HG02943 (cell line): ENCODE measurements around the gene E2F6.

ENCODE experiments used
- ATAC-seq: cut with Tn5 transposase; IDR thresholded peaks from one replicate; pipeline ENCODE4 v1.9.1; 2021; ENCODE audit warnings: mild to moderate bottlenecking, low read depth, moderate library complexity; ENCODE audit not compliant: unreplicated experiment

Gene E2F6

DNA sequence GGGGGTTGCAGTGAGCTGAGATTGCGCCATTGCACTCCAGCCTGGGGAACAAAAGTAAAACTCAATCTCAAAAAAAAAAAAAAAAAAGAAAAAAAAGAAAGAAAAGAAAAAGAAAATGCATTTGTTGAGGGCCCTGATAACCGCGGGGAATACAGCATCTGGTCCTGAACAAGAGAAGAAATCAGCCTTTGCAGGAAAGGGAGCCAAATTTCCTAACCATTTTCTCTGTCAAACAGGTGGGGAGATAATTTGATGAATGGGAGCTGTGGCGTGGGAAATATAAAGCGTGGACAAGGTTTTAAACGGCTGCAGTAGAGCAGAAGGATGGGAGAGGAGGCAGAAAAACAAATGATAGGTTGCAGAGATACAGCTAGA, 864 bp downstream of the E2F6 start:
- ATAC-seq: no peak

DNA sequence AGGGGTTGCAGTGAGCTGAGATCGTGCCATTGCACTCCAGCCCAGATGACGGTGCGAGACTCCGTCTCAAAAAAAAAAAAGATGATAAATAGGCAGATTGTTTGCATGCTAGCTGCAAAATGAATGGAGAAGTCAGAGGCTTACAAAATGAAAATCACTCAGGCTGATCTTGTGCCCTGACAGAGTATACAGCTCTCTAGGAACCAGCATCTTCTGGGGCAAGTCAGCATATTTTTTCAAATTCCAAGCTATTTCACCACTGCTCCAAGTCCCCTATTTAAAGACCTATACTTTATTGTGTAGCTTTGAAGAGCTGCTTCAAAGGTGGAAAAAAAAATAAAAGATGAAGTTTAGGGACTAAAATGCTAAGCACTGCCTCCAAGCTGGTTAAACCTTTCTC, 6.1 kb downstream of the E2F6 start:
- no peak for ATAC-seq

DNA sequence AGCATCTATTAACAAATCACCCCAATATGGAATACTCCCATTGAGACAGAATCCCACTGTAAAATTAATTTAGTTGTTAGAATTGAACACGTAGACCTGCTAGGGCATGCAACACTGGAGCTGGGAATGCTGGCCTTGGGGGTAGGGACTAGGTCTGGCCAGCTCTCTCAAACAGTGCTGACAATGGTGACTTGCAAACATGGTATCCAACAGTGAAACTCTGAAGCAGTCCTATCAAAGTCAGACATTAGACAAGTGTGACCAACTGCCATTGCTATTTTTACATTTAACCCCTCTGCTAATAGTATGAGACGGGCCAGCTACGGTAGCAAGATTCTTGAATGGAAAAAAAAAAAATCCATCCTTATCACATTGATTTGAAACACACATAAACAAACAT, 7.2 kb downstream of the E2F6 start:
- no peak for ATAC-seq

DNA sequence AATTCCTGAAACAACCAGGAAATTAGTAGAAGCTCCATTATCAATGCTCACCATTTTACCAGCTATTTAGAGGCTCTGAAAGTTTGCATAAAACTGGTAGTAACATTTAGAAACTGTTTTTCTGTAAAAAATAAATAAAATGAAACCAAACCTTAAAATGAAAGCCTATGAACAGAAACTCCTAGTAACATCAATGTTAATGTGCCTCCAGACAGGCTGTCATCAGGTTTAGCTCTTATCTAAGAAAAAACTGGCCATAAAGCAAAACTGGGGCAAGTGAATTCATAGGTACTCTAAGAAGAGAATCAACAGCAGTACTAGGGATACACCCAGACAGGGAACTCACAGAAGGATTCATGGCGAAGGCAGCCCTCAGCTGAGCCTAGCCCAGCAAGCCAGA, 8.0 kb downstream of the E2F6 start:
- ATAC-seq: no peak

DNA sequence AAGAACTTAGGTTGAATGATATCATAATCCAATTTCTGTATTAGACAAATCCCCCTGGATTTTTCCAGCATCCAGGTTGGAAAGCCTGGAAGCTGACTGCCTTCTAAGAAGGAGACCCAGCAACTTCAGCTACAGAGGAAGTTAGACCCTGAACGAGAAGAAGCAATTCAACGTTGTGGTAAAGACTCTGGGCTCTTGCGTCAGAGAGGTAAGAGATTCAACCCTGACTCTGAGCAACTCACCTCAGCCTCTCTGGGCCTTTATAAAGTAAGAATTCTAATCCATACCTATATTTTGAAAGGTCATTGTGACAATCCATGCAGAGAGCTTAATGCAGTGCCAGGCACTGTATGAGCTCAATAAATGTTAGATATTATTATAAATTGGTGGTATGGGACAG, 9.7 kb downstream of the E2F6 start:
- no peak for ATAC-seq

DNA sequence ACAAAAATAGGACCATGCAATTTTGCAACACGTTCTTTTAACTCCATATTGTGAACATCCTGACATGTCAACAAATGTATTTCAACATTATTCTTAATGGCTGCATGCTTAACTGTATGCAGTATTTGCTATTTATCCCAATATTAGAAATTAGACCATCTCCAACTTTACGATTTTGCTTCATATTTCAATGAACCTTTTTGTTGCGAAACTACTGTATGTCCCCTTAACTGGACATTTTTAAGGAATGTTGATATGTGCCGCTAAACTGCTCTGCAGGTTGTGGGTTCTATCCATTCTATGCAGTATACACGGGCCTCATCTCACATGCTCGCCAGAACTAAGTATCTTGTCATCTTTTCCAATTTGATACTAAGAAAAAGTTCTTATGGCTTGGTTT, 11.1 kb downstream of the E2F6 start:
- no peak for ATAC-seq

DNA sequence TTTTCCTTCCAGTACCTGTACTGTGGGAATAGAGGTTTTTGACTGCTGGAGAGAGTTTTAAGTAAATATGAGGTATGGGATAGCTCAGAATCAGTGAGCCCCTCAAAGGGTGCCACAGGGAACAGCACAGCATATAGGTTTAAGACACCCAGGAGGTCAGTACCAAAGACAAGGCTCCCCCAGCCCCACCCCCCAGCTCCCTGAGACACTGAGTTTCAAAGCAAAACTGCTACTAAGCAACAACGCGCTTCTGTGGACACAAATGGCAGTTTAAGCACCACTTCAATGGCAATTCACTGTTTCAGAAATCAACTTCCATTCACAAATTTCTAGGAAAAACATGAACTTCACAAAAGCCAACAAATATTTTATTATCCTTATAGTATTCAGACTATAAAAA, 15.2 kb downstream of the E2F6 start:
- ATAC-seq: no peak

DNA sequence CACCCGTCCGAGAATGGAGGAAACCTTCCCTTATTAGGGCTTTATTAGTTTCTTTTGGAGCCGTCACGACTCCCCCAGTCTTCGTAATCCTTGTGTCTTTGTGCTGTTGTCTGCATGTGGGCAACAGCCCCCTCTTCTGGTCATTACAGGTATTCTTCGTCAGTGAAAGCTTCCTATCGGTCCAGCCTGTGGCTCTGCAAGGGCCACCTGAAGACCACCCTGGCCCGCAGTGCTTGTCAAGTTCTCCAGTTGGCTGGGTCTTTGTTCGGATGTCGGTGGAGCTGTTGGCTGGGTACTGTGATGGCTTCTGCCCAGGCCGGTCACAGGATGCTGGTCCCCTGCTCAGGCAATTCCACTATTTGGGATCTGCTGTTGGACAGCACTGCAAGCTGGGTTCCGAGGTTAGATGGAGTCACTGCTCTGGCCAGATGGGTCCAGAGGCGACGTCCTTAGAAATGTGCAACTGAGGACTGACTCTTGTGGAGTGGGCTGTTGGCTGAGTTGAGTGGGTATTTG, 19.2 kb downstream of the E2F6 start:
- ATAC-seq: no peak

DNA sequence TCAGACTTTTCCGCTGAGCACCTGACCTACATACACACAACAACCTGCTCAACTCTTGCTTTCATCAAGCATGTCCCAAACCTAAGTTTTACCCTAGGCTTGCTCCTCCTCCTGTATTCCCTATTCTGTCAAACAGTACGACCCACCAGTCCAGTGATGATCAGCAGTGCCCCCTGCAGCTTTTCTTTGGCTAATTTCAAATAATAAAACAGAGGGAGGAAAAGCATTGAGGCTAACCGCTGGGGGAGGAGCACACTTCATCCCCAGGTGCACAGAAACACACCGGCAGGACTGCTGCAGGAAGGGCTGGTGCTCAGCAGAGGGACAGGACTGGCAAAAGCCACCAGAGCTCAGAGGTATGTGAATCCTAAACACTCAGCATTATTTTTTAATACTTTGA, 21.2 kb downstream of the E2F6 start:
- ATAC-seq: no peak

DNA sequence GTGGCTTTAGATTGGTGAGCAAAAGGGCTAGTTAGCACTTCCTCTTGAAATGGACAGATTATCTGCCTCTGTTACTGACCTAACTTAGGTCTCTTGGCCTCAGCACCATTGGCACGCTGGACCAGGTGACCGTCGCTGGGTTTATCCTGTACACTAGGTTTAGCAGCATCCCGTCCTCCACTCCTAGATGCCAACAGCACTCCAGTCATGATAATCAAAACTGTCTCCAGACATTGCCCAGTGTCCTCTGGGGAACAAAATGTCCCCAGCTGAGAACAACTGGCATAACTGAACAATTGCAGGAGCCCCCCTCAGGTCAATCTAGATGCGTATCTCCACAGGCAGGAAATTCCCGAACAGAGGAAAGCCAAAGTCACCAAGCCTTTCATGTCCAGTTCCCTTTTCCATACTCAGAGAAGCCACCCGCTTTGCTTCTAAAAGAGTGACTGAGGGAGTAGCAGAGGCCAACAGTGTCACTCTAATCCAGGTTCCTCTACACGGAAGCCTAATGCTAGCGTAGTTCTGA, 27.3 kb downstream of the E2F6 start:
- no peak for ATAC-seq

DNA sequence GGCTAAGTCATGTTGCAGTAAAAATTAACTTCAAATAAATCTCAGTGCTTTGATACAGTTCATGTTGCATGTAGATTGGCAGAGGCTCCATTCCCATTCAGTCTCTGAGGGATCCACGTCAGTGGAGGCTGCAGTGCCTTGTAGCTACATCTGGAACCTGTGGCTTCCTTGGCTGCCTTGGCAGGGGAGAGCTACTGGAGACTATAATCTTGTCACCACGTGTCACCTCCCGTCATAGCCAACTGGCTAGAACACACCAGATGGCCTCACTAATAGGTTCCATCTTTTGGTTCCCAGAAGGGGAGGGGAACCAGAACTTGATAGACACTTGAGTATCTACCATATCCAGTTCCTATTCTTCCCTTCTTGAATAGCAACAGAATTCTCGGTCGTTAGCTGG, 28.4 kb downstream of the E2F6 start:
- no peak for ATAC-seq

DNA sequence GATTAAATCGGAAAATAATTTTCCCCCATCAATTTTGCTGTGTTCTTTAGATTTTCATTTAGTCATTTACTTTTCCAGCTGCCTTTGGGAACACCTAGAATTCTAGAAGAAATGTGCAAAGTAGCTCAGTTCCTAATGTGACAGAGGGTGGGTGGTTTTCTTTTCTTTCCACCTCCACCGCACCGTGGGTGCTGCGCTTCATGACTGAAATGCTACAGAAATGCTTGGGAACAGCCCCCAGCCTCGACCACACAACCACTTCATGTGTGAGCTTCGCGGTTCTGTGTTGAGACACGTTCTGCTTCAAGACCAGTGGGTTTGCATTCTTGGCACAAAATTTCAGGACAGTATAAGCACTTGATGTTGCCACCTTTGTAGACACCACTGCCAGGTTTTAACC, 30.9 kb downstream of the E2F6 start:
- ATAC-seq: no peak

DNA sequence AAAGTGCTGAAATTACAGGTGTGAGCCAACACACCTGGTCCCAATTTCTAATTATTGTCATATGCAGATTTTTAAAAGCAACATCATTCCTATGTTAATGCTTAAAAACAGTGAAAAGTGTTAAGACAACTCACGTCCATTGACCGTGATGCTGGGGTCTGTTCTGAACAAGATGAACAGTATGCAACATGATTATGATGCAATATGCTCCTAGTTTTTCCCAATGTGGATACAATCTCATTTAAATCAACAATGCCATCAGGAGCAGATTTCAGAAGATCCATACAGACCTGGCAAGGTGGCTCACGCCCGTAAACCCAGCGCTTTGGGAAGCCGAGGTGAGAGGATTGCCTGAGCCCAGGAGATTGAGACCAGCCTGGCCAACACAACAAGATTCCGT, 31.5 kb downstream of the E2F6 start:
- ATAC-seq: no peak

DNA sequence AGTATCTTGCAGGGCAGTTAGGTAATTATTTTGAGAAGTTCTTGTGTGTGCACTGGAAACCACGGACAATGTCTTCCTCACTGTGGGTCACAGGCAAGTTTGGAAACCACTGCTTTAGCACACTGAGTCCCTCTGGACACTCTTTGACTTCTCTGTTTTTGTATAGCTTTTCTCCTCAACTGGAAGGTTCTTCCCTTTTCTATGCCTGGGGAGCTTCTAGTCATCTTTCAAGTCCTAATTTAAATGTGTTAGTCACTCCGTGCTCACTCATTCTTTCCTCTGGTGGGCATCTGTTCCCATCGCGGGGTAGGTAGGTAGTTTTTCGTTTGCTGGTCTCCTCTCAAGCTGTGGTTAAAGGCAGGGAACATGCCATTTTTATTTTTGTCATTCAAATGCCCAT, 32.1 kb downstream of the E2F6 start:
- no peak for ATAC-seq

DNA sequence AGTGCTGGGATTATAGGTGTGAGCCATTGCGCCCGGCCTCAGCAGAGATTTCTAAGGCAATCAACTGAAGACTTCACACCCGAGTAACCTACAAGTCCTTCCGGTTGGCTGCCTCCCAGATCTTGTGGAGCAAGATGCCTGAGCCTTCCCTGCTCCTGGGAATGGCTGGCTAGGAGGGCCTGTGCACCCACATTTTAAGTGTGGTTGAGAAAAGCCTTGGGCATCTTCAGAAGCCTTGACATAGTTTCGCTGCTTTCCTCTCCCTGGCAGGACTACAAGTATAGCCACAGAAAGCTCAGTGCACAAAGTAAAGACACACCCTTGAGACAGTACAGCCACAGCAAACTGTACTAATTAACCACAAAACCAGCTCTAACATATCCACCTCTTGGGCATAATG, 35.2 kb downstream of the E2F6 start:
- ATAC-seq: no peak

DNA sequence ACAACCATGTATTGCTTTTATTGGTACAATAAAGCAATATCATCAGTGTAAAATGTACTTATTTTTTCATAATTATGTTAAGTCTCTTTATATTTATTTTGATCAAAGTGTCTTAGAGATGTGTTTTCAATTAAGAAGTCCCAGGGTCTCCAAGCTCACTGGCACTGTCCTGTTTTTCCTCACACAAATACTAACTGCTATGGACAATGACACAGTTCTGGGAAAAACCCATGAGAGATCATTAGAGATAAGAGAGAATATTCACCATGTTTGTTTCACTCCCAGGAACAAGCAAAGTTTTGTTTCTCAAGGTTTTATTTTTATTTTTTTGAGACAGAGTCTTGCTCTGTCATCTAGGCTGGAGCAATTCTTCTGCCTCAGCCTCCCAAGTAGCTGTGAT, 38.7 kb downstream of the E2F6 start:
- no peak for ATAC-seq

DNA sequence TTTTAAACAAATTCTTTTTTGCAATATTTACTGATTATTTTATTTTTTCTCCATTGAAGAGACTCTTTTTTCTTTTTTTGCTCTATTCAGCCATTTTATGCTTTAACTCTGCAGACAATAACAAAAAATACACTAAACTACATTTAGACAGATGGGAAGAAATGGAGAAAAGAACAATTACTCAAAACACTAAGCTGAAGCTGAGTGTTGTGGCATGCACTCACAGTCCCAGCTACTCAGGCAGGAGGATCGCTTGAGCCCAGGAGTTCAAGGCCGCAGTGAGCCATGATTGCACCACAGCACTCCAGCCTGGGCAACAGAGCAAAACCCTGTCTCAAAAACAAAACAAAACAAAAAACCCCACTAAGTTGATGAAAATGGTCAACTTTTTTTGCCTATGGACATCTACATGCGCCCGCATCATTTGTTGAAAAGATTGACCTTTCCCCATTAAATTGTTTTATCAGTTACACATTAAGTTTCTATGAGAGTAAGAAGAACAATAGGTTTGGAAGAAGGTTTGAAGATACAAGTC, 43.0 kb downstream of the E2F6 start:
- no peak for ATAC-seq

DNA sequence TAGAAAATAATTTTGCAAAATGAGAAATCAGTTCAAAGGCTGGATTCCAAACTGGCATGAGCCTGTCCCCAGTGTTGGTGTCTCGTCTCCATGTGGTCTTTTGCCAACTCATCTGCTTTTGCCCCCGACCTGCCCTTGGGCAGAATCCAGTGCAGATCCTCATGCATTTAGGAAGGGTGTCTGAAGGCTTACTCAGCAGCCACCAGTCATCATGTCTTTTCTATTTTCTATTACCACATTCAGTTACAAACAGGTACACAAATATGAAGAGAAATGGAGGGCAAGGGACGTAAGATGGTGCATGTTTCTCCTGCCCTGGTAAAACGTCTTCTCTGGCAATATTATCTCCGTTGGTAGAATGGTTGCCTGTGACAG, 43.5 kb downstream of the E2F6 start:
- ATAC-seq: no peak

DNA sequence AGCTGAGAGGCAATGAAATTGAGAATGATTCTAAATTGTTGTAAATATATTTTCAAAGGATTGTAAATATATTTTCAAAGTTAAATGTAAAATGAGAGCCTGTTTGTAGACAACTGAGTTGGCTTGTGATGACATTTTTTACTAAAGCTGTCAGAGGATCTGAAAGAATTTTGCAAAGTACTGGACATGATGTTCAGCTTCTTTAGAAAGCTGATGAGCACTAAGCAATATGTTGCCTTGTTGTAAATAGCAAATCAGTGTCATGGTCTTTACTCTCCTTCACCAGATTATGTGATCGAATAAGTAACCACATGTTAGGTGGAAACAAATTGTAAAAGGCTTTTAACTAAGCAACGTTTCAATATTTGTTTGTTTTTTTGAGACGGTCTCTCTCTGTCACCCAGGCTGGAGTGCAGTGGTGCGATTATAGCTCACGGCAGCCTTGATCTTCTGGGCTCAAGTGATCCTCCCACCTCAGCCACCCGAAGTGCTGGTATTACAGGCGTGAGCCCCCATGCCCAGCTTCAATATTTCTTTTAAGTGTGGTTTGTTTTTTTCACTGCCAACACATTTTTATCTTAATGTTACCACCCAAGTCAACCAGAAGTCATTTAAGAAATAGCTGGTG, 44.0 kb downstream of the E2F6 start:
- no peak for ATAC-seq

DNA sequence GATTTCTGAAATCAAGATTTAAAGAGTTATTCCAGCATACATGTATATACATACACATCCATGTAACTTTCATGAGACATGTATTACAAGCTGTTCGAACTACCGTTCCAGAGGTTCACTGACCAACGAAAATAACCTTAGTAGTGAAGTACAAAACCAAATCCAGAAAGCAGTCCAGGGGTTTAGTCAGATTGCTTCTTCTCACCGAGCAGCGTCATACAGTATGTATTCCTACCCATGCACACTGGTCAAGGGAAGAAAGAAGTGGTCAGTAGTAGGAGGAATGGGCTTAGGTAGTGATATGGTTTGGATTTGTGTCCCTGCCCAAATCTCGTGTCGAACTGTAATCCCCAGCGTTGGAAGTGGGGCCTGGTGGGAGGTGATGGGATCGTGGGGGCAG, 45.3 kb downstream of the E2F6 start:
- no peak for ATAC-seq

DNA sequence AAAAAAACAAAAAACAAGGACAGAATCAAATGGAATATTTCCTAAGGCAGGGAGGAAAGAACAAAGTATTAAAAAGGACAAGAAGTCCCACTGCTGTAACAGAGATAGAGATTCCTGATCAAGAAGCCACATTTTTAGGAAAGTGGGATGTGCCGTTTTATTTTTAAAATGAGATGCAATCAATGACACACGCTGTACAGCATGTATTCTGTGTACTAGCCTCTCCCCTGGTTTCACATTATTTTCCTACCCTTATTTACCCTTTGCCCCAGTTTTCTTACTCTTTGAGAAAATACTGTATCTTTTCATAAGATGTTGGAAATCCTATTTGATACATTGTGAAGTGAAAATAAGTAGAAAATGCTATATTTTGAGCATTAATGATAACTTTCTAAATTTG, 45.8 kb downstream of the E2F6 start:
- no peak for ATAC-seq

DNA sequence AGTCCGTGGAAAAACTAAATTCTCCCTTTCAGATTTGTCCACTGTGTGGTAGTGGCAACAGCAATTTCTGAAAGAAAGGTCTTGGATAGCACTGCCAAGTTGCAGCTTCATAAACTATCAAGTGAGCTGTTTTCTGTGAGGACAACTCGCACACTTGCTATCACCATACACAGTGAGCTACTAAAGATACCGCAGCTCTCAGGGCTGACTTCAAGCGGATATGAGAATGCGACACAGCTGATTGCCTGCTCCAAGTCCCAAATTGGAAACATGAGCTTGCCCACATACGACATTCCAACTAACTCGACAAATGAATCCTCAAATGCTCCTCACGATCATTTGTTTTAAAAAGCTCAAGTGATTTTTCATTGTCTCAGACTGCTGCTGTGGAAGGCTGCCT, 46.2 kb downstream of the E2F6 start:
- no peak for ATAC-seq
